ENCODE measurements around the gene CERS6.

- TF ChIP-seq CTCF (IDR thresholded peaks at IDR 0.05): no peak
- no peak for TF ChIP-seq EP300 (IDR thresholded peaks at IDR 0.05)
- no peak for TF ChIP-seq POLR2AphosphoS5 (IDR thresholded peaks at IDR 0.05)
Measured at GRCh38 chr2:168809537-168809936, 353.5 kb downstream of the CERS6 start.
